ENCODE data around the gene PIP4K2B. TPM values are rescaled to one million over a fixed set of nuclear protein-coding genes. Genes with fewer than 3 reads are reported as not detected.
A peak's percentile ranks its signal among the peaks of the same experiment; 100 is the strongest.

PIP4K2B gene
- 10 to 100 TPM; 25.0 to 81.1 (median 67.2) TPM for total RNA-seq

- WGBS, 10 experiments: 0% methylated on average over 2 to 4 of the region's 76 CpGs; no CpG with 5 or more reads in 7 of the 10 experiments
- H3K27ac ChIP-seq: peak within 1 kb of the TSS; percentile 100
- in situ Hi-C loops (cut with MboI; ENCODE audit: low pct_unique_long_range_greater_than_20kb in 2 of 9, low sequenced_read_pairs in 9 of 9, unreplicated experiment in 9 of 9): no loop called here
- peak within 1 kb of the TSS; percentile 87 to 100 (median 95) for H3K4me3 ChIP-seq
- ATAC-seq (replicated peaks in 6 of 8): peak; percentile 86 to 94 (median 90)
- H3K4me1 ChIP-seq (replicated peaks in 1 of 2): peaks cover 15 to 18% of the 10 kb centered on the region in 2 donors
These were observed at the start of gene PIP4K2B for GRCh38 chr17:38799501-38800236. Gene PIP4K2B, minus strand, starts transcription at chr17:38799556. Its CDS starts 132 bp downstream, at chr17:38799424.

GRCh38 chr17:38848557-38848891 lies 49.2 kb upstream of the PIP4K2B start:
- 88 to 100% (median 100%) methylated on average over 1 of the region's 1 CpG; no CpG with 5 or more reads in 4 of the 10 experiments for WGBS, 10 experiments
- Histone ChIP-seq H3K4me3 (no peak overlapping the region), H3K27ac (no peak overlapping the region), H3K4me1 (replicated peaks in 1 of 2) (peaks cover 16% of the 10 kb centered on the region in 2 donors)
- in situ Hi-C loops (cut with MboI; ENCODE audit: low pct_unique_long_range_greater_than_20kb in 2 of 9, low sequenced_read_pairs in 9 of 9, unreplicated experiment in 9 of 9): no loop called here
- no peak for ATAC-seq (replicated peaks in 6 of 8)

- Histone ChIP-seq H3K27ac (no peak overlapping the region), H3K4me1 (replicated peaks in 1 of 2) (no peaks in the 10 kb centered on the region), H3K4me3 (no peak overlapping the region)
- ATAC-seq (replicated peaks in 6 of 8): peak in 2 of 8 experiments; percentile 20 to 21
- in situ Hi-C loops (cut with MboI; ENCODE audit: low pct_unique_long_range_greater_than_20kb in 2 of 9, low sequenced_read_pairs in 9 of 9, unreplicated experiment in 9 of 9): no loop called here
- 38 to 100% (median 83%) methylated on average over 1 to 10 of the region's 13 CpGs; no CpG with 5 or more reads in 1 of the 10 experiments for WGBS, 10 experiments
These were observed 45.0 kb upstream of the PIP4K2B start for GRCh38 chr17:38844261-38844757.

- in situ Hi-C loops (cut with MboI; ENCODE audit: low pct_unique_long_range_greater_than_20kb in 2 of 9, low sequenced_read_pairs in 9 of 9, unreplicated experiment in 9 of 9): no loop called here
- ATAC-seq (replicated peaks in 6 of 8): no peak
- Histone ChIP-seq H3K4me1 (replicated peaks in 1 of 2) (peaks cover 12 to 14% of the 10 kb centered on the region in 2 donors), H3K4me3 (peak overlapping the region; percentile 69 to 79 (median 70)), H3K27ac (peak overlapping the region; percentile 99)
- 77 to 97% (median 89%) methylated on average over 3 to 17 of the region's 17 CpGs for WGBS, 10 experiments
These were observed 26.4 kb upstream of the PIP4K2B start for GRCh38 chr17:38825762-38826247.

GRCh38 chr17:38824899-38825761 lies 25.8 kb upstream of the PIP4K2B start, which contains the start of gene CWC25:
Gene CWC25, minus strand, starts transcription at chr17:38825321. Its CDS starts 138 bp downstream, at chr17:38825183.
- 0 to 10% (median 1%) methylated on average over 2 to 23 of the region's 55 CpGs; no CpG with 5 or more reads in 2 of the 10 experiments for WGBS, 10 experiments
- peaks cover 14 to 16% of the 10 kb centered on the region in 2 donors for H3K4me1 ChIP-seq (replicated peaks in 1 of 2)
- H3K27ac ChIP-seq: peak within 1 kb of the TSS; percentile 99
- peak within 1 kb of the TSS; percentile 69 to 79 (median 70) for H3K4me3 ChIP-seq
- peak; percentile 85 to 90 (median 88) for ATAC-seq (replicated peaks in 6 of 8)
- in situ Hi-C loops (cut with MboI; ENCODE audit: low pct_unique_long_range_greater_than_20kb in 2 of 9, low sequenced_read_pairs in 9 of 9, unreplicated experiment in 9 of 9): no loop called here

- Histone ChIP-seq H3K4me1 (replicated peaks in 1 of 2) (peaks cover 0 to 3% of the 10 kb centered on the region in 2 donors), H3K27ac (no peak overlapping the region), H3K4me3 (no peak overlapping the region)
- 61 to 100% (median 93%) methylated on average over 1 to 7 of the region's 8 CpGs; no CpG with 5 or more reads in 1 of the 10 experiments for WGBS, 10 experiments
- in situ Hi-C loops (cut with MboI; ENCODE audit: low pct_unique_long_range_greater_than_20kb in 2 of 9, low sequenced_read_pairs in 9 of 9, unreplicated experiment in 9 of 9): no loop called here
- ATAC-seq (replicated peaks in 6 of 8): peak in 2 of 8 experiments; percentile 22 to 31
These were observed 16.3 kb upstream of the PIP4K2B start for GRCh38 chr17:38815576-38816193.

- Histone ChIP-seq H3K4me3 (no peak overlapping the region), H3K4me1 (replicated peaks in 1 of 2) (no peaks in the 10 kb centered on the region), H3K27ac (no peak overlapping the region)
- no peak for ATAC-seq (replicated peaks in 6 of 8)
- WGBS, 10 experiments: 87 to 100% (median 100%) methylated on average over 2 to 7 of the region's 7 CpGs; no CpG with 5 or more reads in 3 of the 10 experiments
- in situ Hi-C loops (cut with MboI; ENCODE audit: low pct_unique_long_range_greater_than_20kb in 2 of 9, low sequenced_read_pairs in 9 of 9, unreplicated experiment in 9 of 9): no loop called here
These were observed 10.5 kb upstream of the PIP4K2B start for GRCh38 chr17:38809828-38810227.

GRCh38 chr17:38800237-38800760 lies 943 bp upstream of the PIP4K2B start:
- Histone ChIP-seq H3K4me3 (peak overlapping the region; percentile 87 to 100 (median 95)), H3K27ac (no peak overlapping the region), H3K4me1 (replicated peaks in 1 of 2) (peaks cover 15 to 18% of the 10 kb centered on the region in 2 donors)
- in situ Hi-C loops (cut with MboI; ENCODE audit: low pct_unique_long_range_greater_than_20kb in 2 of 9, low sequenced_read_pairs in 9 of 9, unreplicated experiment in 9 of 9): no loop called here
- WGBS, 10 experiments: 6 to 54% (median 22%) methylated on average over 5 to 13 of the region's 14 CpGs; no CpG with 5 or more reads in 1 of the 10 experiments
- ATAC-seq (replicated peaks in 6 of 8): no peak

GRCh38 chr17:38798614-38799500 lies 499 bp downstream of the PIP4K2B start:
- peak overlapping the region; percentile 87 to 100 (median 95) for H3K4me3 ChIP-seq
- in situ Hi-C loops (cut with MboI; ENCODE audit: low pct_unique_long_range_greater_than_20kb in 2 of 9, low sequenced_read_pairs in 9 of 9, unreplicated experiment in 9 of 9): no loop called here
- peak overlapping the region; percentile 100 for H3K27ac ChIP-seq
- peak; percentile 30 to 53 (median 43) for ATAC-seq (replicated peaks in 6 of 8)
- peaks cover 15 to 18% of the 10 kb centered on the region in 2 donors for H3K4me1 ChIP-seq (replicated peaks in 1 of 2)
- WGBS, 10 experiments: 0 to 17% (median 0%) methylated on average over 1 to 12 of the region's 53 CpGs; no CpG with 5 or more reads in 3 of the 10 experiments

GRCh38 chr17:38797828-38798227 lies 1.5 kb downstream of the PIP4K2B start:
- H3K27ac ChIP-seq: no peak overlapping the region

GRCh38 chr17:38797158-38797490 lies 2.2 kb downstream of the PIP4K2B start:
- in situ Hi-C loops (cut with MboI; ENCODE audit: low pct_unique_long_range_greater_than_20kb in 2 of 9, low sequenced_read_pairs in 9 of 9, unreplicated experiment in 9 of 9): no loop called here
- Histone ChIP-seq H3K27ac (no peak overlapping the region), H3K4me3 (peak overlapping the region in 1 of 5 donors; percentile 87), H3K4me1 (replicated peaks in 1 of 2) (peaks cover 15 to 18% of the 10 kb centered on the region in 2 donors)
- 10 to 100% (median 80%) methylated on average over 1 to 5 of the region's 5 CpGs; no CpG with 5 or more reads in 1 of the 10 experiments for WGBS, 10 experiments
- no peak for ATAC-seq (replicated peaks in 6 of 8)

More at GRCh38 chr17:38797828-38798227, 1.5 kb downstream of the PIP4K2B start:
- 64 to 100% (median 82%) methylated on average over 2 to 6 of the region's 6 CpGs; no CpG with 5 or more reads in 1 of the 10 experiments for WGBS, 10 experiments
- in situ Hi-C loops (cut with MboI; ENCODE audit: low pct_unique_long_range_greater_than_20kb in 2 of 9, low sequenced_read_pairs in 9 of 9, unreplicated experiment in 9 of 9): no loop called here
- Histone ChIP-seq H3K4me3 (peak overlapping the region; percentile 87 to 100 (median 95)), H3K4me1 (replicated peaks in 1 of 2) (peaks cover 15 to 18% of the 10 kb centered on the region in 2 donors)
- ATAC-seq (replicated peaks in 6 of 8): no peak

Data from motor neuron (in vitro differentiated cells).